Measurements from ENCODE around the gene RAPGEF5. TPM values are rescaled to one million over a fixed set of nuclear protein-coding genes. Genes with fewer than 3 reads are reported as not detected.

RAPGEF5 gene
- total and polyA plus RNA-seq, 2 donors (not counting 3 experiments of a cell fraction or from before 2014, with no cell fraction given), result 10.0 to 43.2 TPM

DNA sequence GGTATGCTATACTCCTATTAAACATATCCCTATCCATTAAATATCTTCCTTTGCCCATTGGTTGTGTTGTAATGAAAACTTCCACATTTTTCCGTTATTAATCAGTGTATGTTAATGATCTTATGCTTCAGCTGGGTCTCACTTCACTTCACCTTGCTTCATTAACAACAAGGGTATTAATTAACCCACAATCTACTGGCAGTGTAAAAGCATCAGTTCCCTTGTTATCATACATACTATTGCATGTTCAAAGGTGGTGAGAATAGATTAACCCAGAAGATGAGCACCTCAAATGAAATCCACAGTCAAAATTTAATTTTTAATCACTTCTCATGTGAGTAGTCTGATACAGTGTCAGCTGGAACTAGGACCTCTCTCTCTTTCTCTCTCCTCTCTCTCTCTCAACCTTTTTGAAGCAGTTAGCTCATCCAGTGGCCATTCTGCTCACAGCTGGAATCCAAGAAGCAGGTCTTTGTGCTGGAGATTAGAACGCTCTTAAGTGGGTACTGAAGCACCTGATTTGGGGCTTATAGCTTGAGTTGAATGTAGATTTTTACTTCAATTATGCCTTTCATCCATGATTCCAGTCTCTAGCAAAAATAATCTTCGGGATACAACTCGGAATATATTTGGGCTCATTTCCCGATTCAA, 172.3 kb downstream of the RAPGEF5 start:
- no peak for DNase-seq (ENCODE audit: low read depth, low spot score)
- intact Hi-C loops (cut with micrococcal nuclease) (no loop called here), dilution Hi-C loops (cut with MboI; ENCODE audit: extremely low pct_ligation_motif_present, low sequenced_read_pairs) (no loop called here)
- Histone ChIP-seq H3K9ac (replicated peaks; ENCODE audit: extremely low read depth, insufficient read depth, low read length) (no peak overlapping the region), H4K20me1 (replicated peaks; ENCODE audit: control insufficient read depth, extremely low read depth, insufficient read depth, low read length) (no peaks in the 10 kb centered on the region), H3K9me1 (replicated peaks; ENCODE audit: control insufficient read depth, extremely low read depth, insufficient read depth, low read length) (no peaks in the 10 kb centered on the region), H3K27ac (ENCODE audit: insufficient read depth, low read depth, low read length) (no peak overlapping the region), H3K4me3 (replicated peaks in 1 of 3; ENCODE audit: insufficient read depth in 1 of 3, low read depth in 1 of 3, low read length in 3 of 3) (no peak overlapping the region), H3K4me2 (ENCODE audit: insufficient read depth, low read length) (no peak overlapping the region), H2AFZ (ENCODE audit: low read depth, low read length) (no peak overlapping the region), H3K79me2 (ENCODE audit: control insufficient read depth, insufficient read depth, low read length) (no peaks in the 10 kb centered on the region), H3K9me3 (replicated peaks; ENCODE audit: control insufficient read depth, insufficient read depth, low read length) (no peaks in the 10 kb centered on the region), H3K36me3 (ENCODE audit: control insufficient read depth in 2 of 2, extremely low read depth in 1 of 2, insufficient read depth in 2 of 2, low read length in 2 of 2) (peaks cover 0 to 4% of the 10 kb centered on the region in 2 experiments), H3K4me1 (ENCODE audit: control insufficient read depth, extremely low read depth, insufficient read depth, low read length) (no peaks in the 10 kb centered on the region), H3K27me3 (ENCODE audit: control insufficient read depth in 2 of 2, insufficient read depth in 2 of 2, low read length in 2 of 2) (no peaks in the 10 kb centered on the region)
- ChIA-PET POLR2A (no interaction called here), CTCF (interaction anchor here (0.9 to 2.6 kb wide), 3 partner anchors 10 to 75 kb away, joined by 3 to 10 read pairs (median 4); no protein-coding TSS in a partner anchor)
- BruUV-seq (replicated peaks), result no TSS peak
- no peak for FAIRE-seq
- no peak for TF ChIP-seq GATA2 (IDR thresholded peaks at IDR 0.05; ENCODE audit: insufficient read depth, insufficient read length, low read depth, low read length)

DNA sequence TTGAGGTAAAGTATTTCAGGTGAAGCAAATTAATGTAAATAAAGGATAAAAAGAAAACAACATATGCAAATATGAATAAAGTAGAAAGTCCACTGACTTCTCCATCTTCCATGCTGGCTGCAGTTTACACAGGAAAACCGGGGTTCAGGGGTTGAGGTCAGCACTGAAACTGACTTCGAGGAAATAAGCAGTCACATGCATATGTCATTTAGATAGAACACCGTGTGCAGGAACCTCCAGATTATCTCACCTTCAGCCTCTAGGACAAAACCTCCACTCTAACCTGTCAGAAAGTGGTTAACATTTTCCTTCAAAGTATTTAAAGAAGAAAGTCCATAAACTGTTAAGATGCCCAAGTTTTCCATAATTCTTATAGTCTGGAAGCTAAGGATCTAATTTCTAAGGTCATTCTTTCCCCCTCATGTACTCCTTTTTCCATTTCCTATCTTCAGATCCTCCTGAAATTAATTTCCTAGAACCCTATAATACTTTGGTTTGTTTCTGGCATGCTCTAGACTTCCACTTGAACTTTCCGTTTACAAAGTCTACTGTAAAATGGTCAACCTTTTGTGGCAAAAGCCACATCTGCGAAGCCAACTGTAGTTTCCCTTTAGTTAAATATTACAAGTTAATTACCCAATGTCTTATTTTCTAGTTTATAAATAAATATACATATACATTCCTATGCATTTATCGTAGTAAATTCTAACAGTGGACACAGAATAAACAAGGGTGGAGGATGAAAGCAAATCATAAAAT, 173.3 kb downstream of the RAPGEF5 start:
- no peak overlapping the region for H3K9ac ChIP-seq (replicated peaks; ENCODE audit: extremely low read depth, insufficient read depth, low read length)
- no peaks in the 10 kb centered on the region for H3K27me3 ChIP-seq (ENCODE audit: control insufficient read depth in 2 of 2, insufficient read depth in 2 of 2, low read length in 2 of 2)
- no peaks in the 10 kb centered on the region for H3K9me1 ChIP-seq (replicated peaks; ENCODE audit: control insufficient read depth, extremely low read depth, insufficient read depth, low read length)
- peaks cover 0 to 3% of the 10 kb centered on the region in 2 experiments for H3K36me3 ChIP-seq (ENCODE audit: control insufficient read depth in 2 of 2, extremely low read depth in 1 of 2, insufficient read depth in 2 of 2, low read length in 2 of 2)
- H3K9me3 ChIP-seq (replicated peaks; ENCODE audit: control insufficient read depth, insufficient read depth, low read length), result no peaks in the 10 kb centered on the region
- H3K27ac ChIP-seq (ENCODE audit: insufficient read depth, low read depth, low read length), result no peak overlapping the region
- FAIRE-seq (no peak), DNase-seq (ENCODE audit: low read depth, low spot score) (no peak)
- POLR2A ChIA-PET, result no interaction called here
- no peak overlapping the region for H3K4me3 ChIP-seq (replicated peaks in 1 of 3; ENCODE audit: insufficient read depth in 1 of 3, low read depth in 1 of 3, low read length in 3 of 3)
- H3K4me2 ChIP-seq (ENCODE audit: insufficient read depth, low read length), result no peak overlapping the region
- H2AFZ ChIP-seq (ENCODE audit: low read depth, low read length), result no peak overlapping the region
- no peaks in the 10 kb centered on the region for H3K4me1 ChIP-seq (ENCODE audit: control insufficient read depth, extremely low read depth, insufficient read depth, low read length)
- intact Hi-C loops (cut with micrococcal nuclease), result no loop called here
- H3K79me2 ChIP-seq (ENCODE audit: control insufficient read depth, insufficient read depth, low read length), result no peaks in the 10 kb centered on the region
- BruUV-seq (replicated peaks), result no TSS peak
- TF ChIP-seq POLR2A (IDR thresholded peaks at IDR 0.05; ENCODE audit: low read depth, low read length) (no peak), GATA2 (IDR thresholded peaks at IDR 0.05; ENCODE audit: insufficient read depth, insufficient read length, low read depth, low read length) (no peak), EZH2 (IDR thresholded peaks at IDR 0.05; ENCODE audit: borderline replicate concordance, low read depth, low read length, severe bottlenecking) (no peak), FOS (IDR thresholded peaks at IDR 0.05; ENCODE audit: borderline replicate concordance, insufficient read depth, low read length) (no peak), POLR2AphosphoS5 (IDR thresholded peaks at IDR 0.05; ENCODE audit: insufficient read depth, low read depth, low read length) (no peak), MYC (IDR thresholded peaks at IDR 0.05; ENCODE audit: low read depth, low read length) (no peak)
- TF ChIP-seq, protein P1, sequence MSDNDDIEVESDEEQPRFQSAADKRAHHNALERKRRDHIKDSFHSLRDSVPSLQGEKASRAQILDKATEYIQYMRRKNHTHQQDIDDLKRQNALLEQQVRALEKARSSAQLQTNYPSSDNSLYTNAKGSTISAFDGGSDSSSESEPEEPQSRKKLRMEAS (IDR thresholded peaks at IDR 0.05; ENCODE audit: insufficient read depth, insufficient read length), result no peak
- H4K20me1 ChIP-seq (replicated peaks; ENCODE audit: control insufficient read depth, extremely low read depth, insufficient read depth, low read length), result no peaks in the 10 kb centered on the region
- dilution Hi-C loops (cut with MboI; ENCODE audit: extremely low pct_ligation_motif_present, low sequenced_read_pairs), result no loop called here
- CTCF ChIA-PET, result interaction anchor here (0.9 kb wide), 1 partner anchor 15 kb away, joined by 3 read pairs; no protein-coding TSS in a partner anchor

Measured in endothelial cell of umbilical vein (primary cell).